Activated effector memory CD4-positive, alpha-beta T cell treated with anti-CD3 and anti-CD28 coated beads, Interleukin-2, amount 50 U/mL, for 16 hours (primary cell): Measurements from ENCODE around the gene GPATCH4.
"Not testable (repeated sequence)": the region's sequence is repeated elsewhere in the genome, so short reads cannot be mapped to it uniquely, and the experiment has no call there.

ENCODE experiments used
- DNase-seq: peaks from one replicate; pipeline ENCODE4 v3.0.0-alpha.2; 2020

The GPATCH4 gene

GRCh38 chr1:156595016-156595415, 6.3 kb downstream of the GPATCH4 start:
- no peak for DNase-seq

- no peak for DNase-seq
These were observed 7.1 kb downstream of the GPATCH4 start for GRCh38 chr1:156594190-156594589.

- DNase-seq: peak; percentile 49
These were observed 7.7 kb downstream of the GPATCH4 start for GRCh38 chr1:156593661-156593989.

- no peak for DNase-seq
These were observed 8.2 kb downstream of the GPATCH4 start for GRCh38 chr1:156592910-156593660.

GRCh38 chr1:156592158-156592909, 8.9 kb downstream of the GPATCH4 start:
- no peak for DNase-seq

- peak; percentile 90 for DNase-seq
These were observed 9.7 kb downstream of the GPATCH4 start, which contains the start of gene NAXE for GRCh38 chr1:156591432-156592157. TSS of gene NAXE (plus strand) at chr1:156591776. CDS start at chr1:156591805, 29 bp downstream.

- DNase-seq: peak; percentile 63
These were observed 10.2 kb downstream of the GPATCH4 start for GRCh38 chr1:156591181-156591431.

GRCh38 chr1:156590326-156591180, 10.7 kb downstream of the GPATCH4 start:
- peak; percentile 17 for DNase-seq

GRCh38 chr1:156589546-156589945, 11.7 kb downstream of the GPATCH4 start:
- no peak for DNase-seq

GRCh38 chr1:156587927-156588326, 13.4 kb downstream of the GPATCH4 start:
- DNase-seq: not testable (repeated sequence)

GRCh38 chr1:156586892-156587477, 14.3 kb downstream of the GPATCH4 start:
- DNase-seq: no peak

- no peak for DNase-seq
These were observed 15.0 kb downstream of the GPATCH4 start for GRCh38 chr1:156586323-156586722.

GRCh38 chr1:156584813-156585212, 16.5 kb downstream of the GPATCH4 start:
- DNase-seq: no peak

- DNase-seq: peak; percentile 84
These were observed 17.3 kb downstream of the GPATCH4 start for GRCh38 chr1:156583821-156584622.

- no peak for DNase-seq
These were observed 18.8 kb downstream of the GPATCH4 start for GRCh38 chr1:156582388-156583017.

GRCh38 chr1:156581661-156582387, 19.5 kb downstream of the GPATCH4 start:
- no peak for DNase-seq

GRCh38 chr1:156579472-156579871, 21.8 kb downstream of the GPATCH4 start, which contains the start of gene TTC24:
TSS of gene TTC24 (plus strand) at chr1:156579723. CDS start at chr1:156581365, 1,642 bp downstream.
- no peak for DNase-seq

GRCh38 chr1:156578055-156578454, 23.2 kb downstream of the GPATCH4 start:
- DNase-seq: no peak

- DNase-seq: no peak
These were observed 23.7 kb downstream of the GPATCH4 start for GRCh38 chr1:156577550-156577949.

- DNase-seq: no peak
These were observed 27.1 kb downstream of the GPATCH4 start for GRCh38 chr1:156574039-156574633.
